RWPE1 (cell line): Measurements from ENCODE around the gene PTPN7.

Experiments
- CTCF ChIA-PET: fragments of 350-600 bp; sonication (Branson Sonifier 250); formaldehyde crosslinking; extraction: SDS; loops from one replicate; lab custom pipeline; 2021; lab: Yijun Ruan, JAX
- POLR2A ChIA-PET: fragments of 400-600 bp; formaldehyde crosslinking; extraction: SDS; loops from one replicate; lab custom pipeline; 2020; ENCODE audit warnings: antibody characterized with exemption; ENCODE audit not compliant: low non-redundant PET; lab: Yijun Ruan, JAX
- DNase-seq: peaks from one replicate; pipeline ENCODE4 v3.0.0; 2012; ENCODE audit warnings: low spot score
- H3K27ac ChIP-seq: fragments of 450-650 bp; 2 replicates; pipeline ENCODE4 v1.5.1; 2017
- CTCF ChIP-seq: fragments of 450-650 bp; conservative IDR thresholded peaks from 2 replicates; pipeline ENCODE4 v1.5.1; 2017; ENCODE audit warnings: low read depth, mild to moderate bottlenecking

The PTPN7 gene

GRCh38 chr1:202154148-202154765 lies 6.1 kb downstream of the PTPN7 start:
- no peak overlapping the region for H3K27ac ChIP-seq
- CTCF ChIA-PET: interaction anchor here (0.5 to 1.3 kb wide), 7 partner anchors 8 to 1247 kb away, joined by 3 to 6 read pairs (median 3); partner anchors contain the start of gene LGR6
- POLR2A ChIA-PET: no interaction called here
- no peak for DNase-seq
- no peak for TF ChIP-seq CTCF

DNA sequence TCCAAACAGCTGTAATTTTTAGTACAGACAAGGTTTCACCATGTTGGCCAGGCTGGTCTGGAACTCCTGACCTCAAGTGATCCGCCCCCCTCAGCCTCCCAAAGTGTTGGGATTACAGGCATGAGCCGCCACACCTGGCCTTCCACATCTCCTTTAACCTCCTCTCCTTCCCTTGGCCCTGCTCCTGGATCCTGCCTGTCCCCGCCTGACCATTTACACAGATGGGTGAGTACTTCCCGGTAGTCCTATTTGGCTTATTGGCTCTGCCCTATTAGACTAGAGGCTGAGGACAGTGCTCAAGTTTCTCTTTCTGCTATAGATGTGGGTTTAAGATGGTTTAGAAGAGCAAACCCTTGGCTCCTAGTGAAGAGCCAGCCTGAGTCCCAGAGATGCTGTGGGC lies 7.1 kb downstream of the PTPN7 start:
- DNase-seq: no peak
- CTCF ChIA-PET: interaction anchor here (0.7 kb wide), 1 partner anchor 9 kb away, joined by 4 read pairs; no protein-coding TSS in a partner anchor
- POLR2A ChIA-PET: no interaction called here
- TF ChIP-seq CTCF: no peak
- H3K27ac ChIP-seq: no peak overlapping the region

GRCh38 chr1:202152399-202152798 lies 8.0 kb downstream of the PTPN7 start:
- DNase-seq: no peak
- ChIA-PET CTCF (interaction anchor here (2.3 kb wide), 1 partner anchor 17 kb away, joined by 5 read pairs; no protein-coding TSS in a partner anchor), POLR2A (no interaction called here)
- no peak overlapping the region for H3K27ac ChIP-seq
- no peak for TF ChIP-seq CTCF

DNA sequence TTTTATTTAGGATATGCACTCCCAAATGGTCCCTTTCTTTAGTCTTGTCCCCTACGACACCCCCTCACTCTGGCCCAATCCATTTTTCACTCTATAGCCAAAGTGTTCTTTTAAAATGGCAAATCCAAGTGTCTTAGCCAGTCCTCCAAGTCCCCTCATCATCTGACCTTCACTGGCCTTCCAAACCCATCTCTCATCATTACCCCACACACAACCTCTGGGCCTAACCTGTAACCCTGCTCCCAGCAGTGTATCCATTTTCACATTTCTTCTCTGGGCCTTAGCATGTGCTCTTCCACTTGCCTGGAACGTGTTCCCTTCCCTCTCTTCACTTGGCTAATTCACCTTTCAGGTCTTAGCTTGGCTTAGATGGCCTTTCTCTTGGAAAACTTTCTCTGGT lies 9.4 kb downstream of the PTPN7 start:
- CTCF ChIA-PET: interaction anchor here (1.0 to 2.3 kb wide), 2 partner anchors 16 to 38 kb away, joined by 3 to 5 read pairs; no protein-coding TSS in a partner anchor
- DNase-seq: no peak
- TF ChIP-seq CTCF: no peak
- POLR2A ChIA-PET: no interaction called here
- H3K27ac ChIP-seq: no peak overlapping the region

DNA sequence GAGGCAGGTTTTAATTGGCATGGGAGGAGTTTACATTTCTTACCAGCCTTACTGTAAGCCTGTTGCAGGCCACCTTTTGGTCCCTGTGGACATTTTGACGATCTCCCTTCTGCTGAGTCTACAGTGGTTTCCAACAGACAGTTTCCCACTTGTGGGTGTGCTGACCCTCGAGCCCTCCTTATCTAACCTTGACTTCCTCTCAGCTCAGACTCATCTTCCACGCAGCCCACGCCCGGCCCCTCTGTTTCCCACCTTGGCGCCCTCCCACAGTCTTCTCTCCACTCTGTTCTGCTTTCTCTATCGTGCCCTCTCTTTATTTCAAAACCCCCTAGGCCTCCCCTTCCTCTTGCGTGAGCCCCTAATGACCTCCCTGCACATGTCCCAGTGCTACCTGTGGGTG lies 9.8 kb downstream of the PTPN7 start:
- ChIA-PET CTCF (interaction anchor here (1.0 to 2.3 kb wide), 2 partner anchors 16 to 38 kb away, joined by 3 to 5 read pairs; no protein-coding TSS in a partner anchor), POLR2A (no interaction called here)
- no peak for DNase-seq
- no peak for TF ChIP-seq CTCF
- H3K27ac ChIP-seq: no peak overlapping the region

DNA sequence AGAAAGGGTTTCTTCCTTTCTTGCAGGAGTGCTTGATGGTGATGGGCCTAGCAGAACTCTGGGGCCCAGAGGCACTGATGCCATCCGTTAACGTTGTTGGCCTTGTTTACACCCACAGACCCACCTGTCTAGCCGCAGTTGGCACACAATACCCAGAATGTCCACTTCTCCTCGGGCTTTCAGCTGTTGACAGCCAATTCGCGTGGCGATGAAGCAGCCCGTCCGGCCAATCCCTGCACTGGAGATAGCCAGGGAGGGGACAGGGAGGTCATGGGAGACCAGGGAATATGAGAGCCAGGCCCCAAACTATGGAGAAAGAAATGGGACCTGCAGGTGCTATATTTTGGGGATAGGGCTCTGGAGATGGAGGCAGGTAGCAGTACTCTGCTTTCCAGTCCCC lies 10.2 kb downstream of the PTPN7 start:
- CTCF ChIA-PET: interaction anchor here (2.3 kb wide), 1 partner anchor 15 kb away, joined by 5 read pairs; no protein-coding TSS in a partner anchor
- DNase-seq: no peak
- no peak for TF ChIP-seq CTCF
- POLR2A ChIA-PET: no interaction called here
- no peak overlapping the region for H3K27ac ChIP-seq
